Skeletal muscle satellite cell (primary cell): Measurements from ENCODE around the gene FBLN1.
A peak's percentile ranks its signal among the peaks of the same experiment; 100 is the strongest.
"Not testable (repeated sequence)": the region's sequence is repeated elsewhere in the genome, so short reads cannot be mapped to it uniquely, and the experiment has no call there.

ENCODE experiments used
- H3K27me3 ChIP-seq: 2 replicates; pipeline ENCODE4 v1.7.0; 2013; ENCODE audit warnings: low read length; ENCODE audit not compliant: control insufficient read depth, insufficient read depth
- H3K36me3 ChIP-seq: 2 replicates; pipeline ENCODE4 v1.7.0; 2013; ENCODE audit warnings: mild to moderate bottlenecking, control low read depth, low read length; ENCODE audit not compliant: insufficient read depth
- H3K4me1 ChIP-seq: 2 replicates; pipeline ENCODE4 v1.7.0; 2013; ENCODE audit warnings: low read length; ENCODE audit not compliant: control insufficient read depth, insufficient read depth
- H3K4me2 ChIP-seq: 2 replicates; pipeline ENCODE4 v1.7.0; 2013; ENCODE audit warnings: mild to moderate bottlenecking, low read length
- H3K4me3 ChIP-seq: 2 replicates; pipeline ENCODE4 v1.7.0; 2013; ENCODE audit warnings: low read length
- H3K9ac ChIP-seq: 2 replicates; pipeline ENCODE4 v1.7.0; 2013; ENCODE audit warnings: mild to moderate bottlenecking, low read depth, low read length, moderate library complexity
- H3K9me3 ChIP-seq: replicated peaks from 2 replicates; pipeline ENCODE4 v1.7.0; 2013; ENCODE audit warnings: mild to moderate bottlenecking, control low read depth, low read length

FBLN1 gene

GRCh38 chr22:45552017-45552411, 49.3 kb downstream of the FBLN1 start:
- no peak overlapping the region for H3K9ac ChIP-seq
- H3K9me3 ChIP-seq: no peaks in the 10 kb centered on the region
- peaks cover 5% of the 10 kb centered on the region for H3K36me3 ChIP-seq
- peaks cover 19% of the 10 kb centered on the region for H3K4me1 ChIP-seq
- H3K4me3 ChIP-seq: no peak overlapping the region
- no peak overlapping the region for H3K4me2 ChIP-seq
- H3K27me3 ChIP-seq: no peaks in the 10 kb centered on the region

GRCh38 chr22:45552580-45553350, 50.1 kb downstream of the FBLN1 start:
- Histone ChIP-seq H3K9me3 (no peaks in the 10 kb centered on the region), H3K4me2 (peak overlapping the region; percentile 69), H3K27me3 (no peaks in the 10 kb centered on the region), H3K4me3 (no peak overlapping the region), H3K9ac (peak overlapping the region; percentile 48), H3K4me1 (peaks cover 19% of the 10 kb centered on the region), H3K36me3 (peaks cover 5% of the 10 kb centered on the region)

GRCh38 chr22:45553351-45554039, 50.8 kb downstream of the FBLN1 start:
- Histone ChIP-seq H3K9me3 (no peaks in the 10 kb centered on the region), H3K9ac (peak overlapping the region; percentile 48), H3K36me3 (peaks cover 5% of the 10 kb centered on the region), H3K27me3 (no peaks in the 10 kb centered on the region), H3K4me1 (peaks cover 19% of the 10 kb centered on the region), H3K4me3 (peak overlapping the region; percentile 36), H3K4me2 (peak overlapping the region; percentile 69)

- no peaks in the 10 kb centered on the region for H3K27me3 ChIP-seq
- H3K9ac ChIP-seq: no peak overlapping the region
- H3K9me3 ChIP-seq: no peaks in the 10 kb centered on the region
- H3K4me3 ChIP-seq: no peak overlapping the region
- peaks cover 19% of the 10 kb centered on the region for H3K4me1 ChIP-seq
- H3K36me3 ChIP-seq: peaks cover 5% of the 10 kb centered on the region
- H3K4me2 ChIP-seq: peak overlapping the region; percentile 6
These were observed 51.3 kb downstream of the FBLN1 start for GRCh38 chr22:45554040-45554406.

GRCh38 chr22:45554861-45555260, 52.2 kb downstream of the FBLN1 start:
- Histone ChIP-seq H3K4me3 (no peak overlapping the region), H3K4me2 (no peak overlapping the region), H3K9me3 (no peaks in the 10 kb centered on the region), H3K36me3 (peaks cover 5% of the 10 kb centered on the region), H3K9ac (no peak overlapping the region), H3K4me1 (peaks cover 15% of the 10 kb centered on the region), H3K27me3 (no peaks in the 10 kb centered on the region)

GRCh38 chr22:45557926-45558325, 55.2 kb downstream of the FBLN1 start:
- not testable (repeated sequence) for H3K4me3 ChIP-seq, H3K9me3 ChIP-seq, H3K27me3 ChIP-seq, H3K4me2 ChIP-seq, H3K9ac ChIP-seq, H3K36me3 ChIP-seq
- H3K4me1 ChIP-seq: peaks cover 11% of the 10 kb centered on the region

- H3K9ac ChIP-seq, H3K9me3 ChIP-seq, H3K36me3 ChIP-seq, H3K4me2 ChIP-seq, H3K27me3 ChIP-seq, H3K4me3 ChIP-seq, H3K4me1 ChIP-seq: not testable (repeated sequence)
These were observed 57.4 kb downstream of the FBLN1 start for GRCh38 chr22:45560092-45560491.

- H3K9ac ChIP-seq, H3K4me3 ChIP-seq, H3K4me1 ChIP-seq, H3K9me3 ChIP-seq, H3K36me3 ChIP-seq, H3K27me3 ChIP-seq, H3K4me2 ChIP-seq: not testable (repeated sequence)
These were observed 58.1 kb downstream of the FBLN1 start for GRCh38 chr22:45560761-45561160.

GRCh38 chr22:45562102-45562501, 59.4 kb downstream of the FBLN1 start:
- no peaks in the 10 kb centered on the region for H3K27me3 ChIP-seq

GRCh38 chr22:45562537-45563361, 60.1 kb downstream of the FBLN1 start:
- Histone ChIP-seq H3K36me3 (no peaks in the 10 kb centered on the region), H3K4me2 (no peak overlapping the region), H3K4me3 (no peak overlapping the region), H3K27me3 (no peaks in the 10 kb centered on the region), H3K9me3 (peaks cover 4% of the 10 kb centered on the region), H3K9ac (no peak overlapping the region), H3K4me1 (no peaks in the 10 kb centered on the region)

More at GRCh38 chr22:45562102-45562501, 59.4 kb downstream of the FBLN1 start:
- no peak overlapping the region for H3K4me3 ChIP-seq
- H3K36me3 ChIP-seq: no peaks in the 10 kb centered on the region
- H3K9me3 ChIP-seq: peaks cover 4% of the 10 kb centered on the region
- H3K4me2 ChIP-seq: no peak overlapping the region
- no peaks in the 10 kb centered on the region for H3K4me1 ChIP-seq
- no peak overlapping the region for H3K9ac ChIP-seq

GRCh38 chr22:45563362-45564040, 60.8 kb downstream of the FBLN1 start:
- Histone ChIP-seq H3K4me3 (no peak overlapping the region), H3K36me3 (no peaks in the 10 kb centered on the region), H3K9ac (no peak overlapping the region)

More at GRCh38 chr22:45563362-45564040, 60.8 kb downstream of the FBLN1 start:
- Histone ChIP-seq H3K4me2 (no peak overlapping the region), H3K9me3 (peaks cover 4% of the 10 kb centered on the region), H3K27me3 (no peaks in the 10 kb centered on the region), H3K4me1 (no peaks in the 10 kb centered on the region)
